Neural cell (in vitro differentiated cells): ENCODE data around the gene PBX2. TPM values are rescaled to one million over a fixed set of nuclear protein-coding genes. Genes with fewer than 3 reads are reported as not detected.

Source experiments
- H2AFZ ChIP-seq: fragments of 200-600, 300-800 bp; sonication (generic), shearing (Covaris generic); 2 replicates; pipeline ENCODE4 v1.6.0; 2014; ENCODE audit warnings: low read depth, mild to moderate bottlenecking, antibody characterized with exemption, low read length, moderate library complexity
- H3F3A ChIP-seq: fragments of 200-600 bp; shearing (Covaris generic); 2 replicates; pipeline ENCODE4 v1.6.1; 2016; ENCODE audit warnings: mild to moderate bottlenecking, moderate library complexity, mixed read lengths, antibody characterized with exemption, low read length; ENCODE audit not compliant: insufficient read depth, poor library complexity, severe bottlenecking
- H3K27ac ChIP-seq: fragments of 200-600, 300-800 bp; sonication (generic), shearing (Covaris generic); 2 replicates; pipeline ENCODE4 v1.5.1; 2014; ENCODE audit warnings: mild to moderate bottlenecking, low read length, moderate library complexity
- H3K27me3 ChIP-seq: fragments of 300-800, 200-600 bp; sonication (generic), shearing (Covaris generic); 2 replicates; pipeline ENCODE4 v1.6.0; 2014; ENCODE audit warnings: mild to moderate bottlenecking, low read depth, low read length, moderate library complexity; ENCODE audit not compliant: insufficient read depth
- H3K36me3 ChIP-seq: fragments of 300-800, 200-600 bp; sonication (generic), shearing (Covaris generic); 2 replicates; pipeline ENCODE4 v1.5.1; 2014; ENCODE audit warnings: mild to moderate bottlenecking, antibody characterized with exemption, low read length, moderate library complexity; ENCODE audit not compliant: insufficient read depth
- H3K4me2 ChIP-seq: fragments of 300-800, 200-600 bp; sonication (generic), shearing (Covaris generic); 2 replicates; pipeline ENCODE4 v1.6.0; 2014; ENCODE audit warnings: mild to moderate bottlenecking, low read length
- H3K4me3 ChIP-seq: fragments of 300-800, 200-600 bp; sonication (generic), shearing (Covaris generic); 2 replicates; pipeline ENCODE4 v1.5.1; 2014; ENCODE audit warnings: mild to moderate bottlenecking, low read length, moderate library complexity
- H3K79me2 ChIP-seq: fragments of 200-600 bp; shearing (Covaris generic); replicated peaks from 2 replicates; pipeline ENCODE4 v1.6.0; 2014; ENCODE audit warnings: mild to moderate bottlenecking, low read length, moderate library complexity; ENCODE audit not compliant: insufficient read depth
- H3K9ac ChIP-seq: fragments of 300-800, 200-600 bp; sonication (generic), shearing (Covaris generic); 2 replicates; pipeline ENCODE4 v1.6.1; 2016; ENCODE audit warnings: mild to moderate bottlenecking, low read length, mixed read lengths
- H3K9me2 ChIP-seq: fragments of 200-600 bp; shearing (Covaris generic); 2 replicates; pipeline ENCODE4 v1.6.1; 2016; ENCODE audit warnings: mild to moderate bottlenecking, low read length, mixed read lengths; ENCODE audit not compliant: insufficient read depth
- H3K9me3 ChIP-seq: fragments of 200-600, 300-800 bp; sonication (generic), shearing (Covaris generic); 2 replicates; pipeline ENCODE4 v1.6.1; 2016; ENCODE audit warnings: mild to moderate bottlenecking, mixed run types, low read length, moderate library complexity, mixed read lengths
- H4K20me1 ChIP-seq: fragments of 200-600 bp; shearing (Covaris generic); 2 replicates; pipeline ENCODE4 v1.6.1; 2016; ENCODE audit warnings: mild to moderate bottlenecking, mixed run types; ENCODE audit not compliant: insufficient read depth
- CTCF ChIP-seq: fragments of 450-650 bp; IDR thresholded peaks from 2 replicates; pipeline ENCODE4 v1.5.1; 2014; ENCODE audit warnings: antibody characterized with exemption, mild to moderate bottlenecking, moderate library complexity; ENCODE audit not compliant: poor library complexity, severe bottlenecking
- EP300 ChIP-seq: fragments of 450-650 bp; conservative IDR thresholded peaks from 2 replicates; pipeline ENCODE4 v1.6.1; 2014; ENCODE audit warnings: antibody characterized with exemption, mild to moderate bottlenecking, moderate library complexity; ENCODE audit not compliant: poor library complexity, severe bottlenecking
- EZH2 ChIP-seq: fragments of 200-600, 300-800 bp; shearing (Covaris generic), sonication (generic); IDR thresholded peaks from 2 replicates; pipeline ENCODE4 v1.6.1; 2014; ENCODE audit warnings: antibody characterized with exemption, low read length, borderline replicate concordance, mild to moderate bottlenecking; ENCODE audit not compliant: insufficient read depth, poor library complexity, severe bottlenecking
- MXI1 ChIP-seq: fragments of 450-650 bp; conservative IDR thresholded peaks from 2 replicates; pipeline ENCODE4 v1.6.1; 2014; ENCODE audit warnings: antibody characterized with exemption, mild to moderate bottlenecking; ENCODE audit not compliant: poor library complexity, severe bottlenecking
- POLR2AphosphoS5 ChIP-seq: IDR thresholded peaks from 2 replicates; pipeline ENCODE4 v1.6.1; 2012
- RAD21 ChIP-seq: fragments of 450-650 bp; conservative IDR thresholded peaks from 2 replicates; pipeline ENCODE4 v1.6.1; 2014; ENCODE audit warnings: antibody characterized with exemption, mild to moderate bottlenecking, moderate library complexity
- REST ChIP-seq: IDR thresholded peaks from 2 replicates; pipeline ENCODE4 v1.6.1; 2012; ENCODE audit warnings: borderline replicate concordance
- SMC3 ChIP-seq: fragments of 450-650 bp; conservative IDR thresholded peaks from 2 replicates; pipeline ENCODE4 v1.6.1; 2014; ENCODE audit warnings: antibody characterized with exemption, mild to moderate bottlenecking, moderate library complexity; ENCODE audit not compliant: poor library complexity
- TAF1 ChIP-seq: IDR thresholded peaks from 2 replicates; pipeline ENCODE4 v1.6.1; 2012; ENCODE audit warnings: low read depth
- polyA plus RNA-seq: library from polyadenylated mRNA; depleted of rRNA; stranded (reverse); fragments of >200 nt; gene quantifications from 2 replicates; pipeline ENCODE4 v1.2.3, GENCODE V29; 2014

Gene PBX2
- polyA plus RNA-seq, 1 donor from 2014 or later = 53.2 TPM

- Histone ChIP-seq H3K9me2 (no peaks in the 10 kb centered on the region), H3K4me2 (no peak overlapping the region), H3K9me3 (no peaks in the 10 kb centered on the region), H3K9ac (no peak overlapping the region), H3K36me3 (no peaks in the 10 kb centered on the region), H4K20me1 (no peaks in the 10 kb centered on the region), H3K27ac (no peak overlapping the region), H3F3A (no peaks in the 10 kb centered on the region), H3K79me2 (no peaks in the 10 kb centered on the region), H2AFZ (no peak overlapping the region), H3K4me3 (no peak overlapping the region), H3K27me3 (no peaks in the 10 kb centered on the region)
- TF ChIP-seq TAF1 = no peak
- no peak for TF ChIP-seq RAD21
- TF ChIP-seq SMC3 = no peak
- TF ChIP-seq MXI1 = no peak
- no peak for TF ChIP-seq CTCF
- no peak for TF ChIP-seq POLR2AphosphoS5
- no peak for TF ChIP-seq EZH2
- no peak for TF ChIP-seq EP300
- no peak for TF ChIP-seq REST
These were observed 44.9 kb upstream of the PBX2 start for GRCh38 chr6:32234934-32235333.

DNA sequence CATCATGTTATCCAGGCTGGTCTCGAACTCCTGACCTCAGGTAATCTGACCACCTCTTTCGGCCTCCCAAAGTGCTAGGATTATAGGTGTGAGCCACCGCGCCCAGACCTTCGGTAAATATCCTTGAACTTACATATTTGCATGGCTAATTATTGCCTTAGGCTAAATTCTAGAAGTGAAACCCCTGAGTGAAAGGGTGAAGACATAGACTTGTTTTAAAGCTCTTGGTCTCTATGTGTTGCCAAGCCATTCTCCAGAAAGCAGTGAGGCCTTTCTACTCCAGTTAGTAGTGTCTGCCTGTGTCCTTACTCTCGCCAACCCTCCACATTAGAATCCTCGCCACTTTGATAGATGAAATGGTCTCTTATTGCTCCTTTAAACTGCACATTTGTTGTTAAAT is 36.4 kb upstream of the PBX2 start:
- H3K9me3 ChIP-seq = no peaks in the 10 kb centered on the region
- H3K27me3 ChIP-seq = no peaks in the 10 kb centered on the region
- no peaks in the 10 kb centered on the region for H3K9me2 ChIP-seq
- H3K4me3 ChIP-seq = no peak overlapping the region
- H3F3A ChIP-seq = no peaks in the 10 kb centered on the region
- no peaks in the 10 kb centered on the region for H3K36me3 ChIP-seq
- no peaks in the 10 kb centered on the region for H4K20me1 ChIP-seq
- no peaks in the 10 kb centered on the region for H3K79me2 ChIP-seq
- H3K9ac ChIP-seq = no peak overlapping the region
- no peak overlapping the region for H3K27ac ChIP-seq
- no peak for TF ChIP-seq REST
- no peak overlapping the region for H2AFZ ChIP-seq
- H3K4me2 ChIP-seq = no peak overlapping the region
